HepG2 (cell line): ENCODE measurements around the gene FAM3D.

Source experiments
- EEA1 ChIP-seq: sonication (generic); formaldehyde crosslinking; IDR thresholded peaks from 2 replicates; pipeline ENCODE4 v1.5.1; 2020; ENCODE audit warnings: mild to moderate bottlenecking, missing genetic modification reagents, borderline replicate concordance
- FOXC1 ChIP-seq: sonication (generic); formaldehyde crosslinking; IDR thresholded peaks from 2 replicates; pipeline ENCODE4 v1.8.0; 2022; ENCODE audit warnings: mild to moderate bottlenecking, missing genetic modification reagents, borderline replicate concordance
- HNRNPL ChIP-seq: fragments of 200-400 bp; formaldehyde crosslinking; IDR thresholded peaks from 2 replicates; pipeline ENCODE4 v1.6.1; 2017; ENCODE audit warnings: mild to moderate bottlenecking, low read depth, low read length
- JUNB ChIP-seq: sonication (generic); formaldehyde crosslinking; IDR thresholded peaks from 2 replicates; pipeline ENCODE4 v1.8.0; 2022; ENCODE audit warnings: missing genetic modification reagents, mild to moderate bottlenecking, borderline replicate concordance
- MAF1 ChIP-seq: sonication (generic); formaldehyde crosslinking; IDR thresholded peaks from 2 replicates; pipeline ENCODE4 v1.5.0; 2020; ENCODE audit warnings: missing genetic modification reagents, borderline replicate concordance
- TP53 ChIP-seq: sonication (generic); formaldehyde crosslinking; conservative IDR thresholded peaks from 2 replicates; pipeline ENCODE4 v1.4.0; 2020; ENCODE audit warnings: missing genetic modification reagents
- ZMYM2 ChIP-seq: sonication (generic); formaldehyde crosslinking; IDR thresholded peaks from 2 replicates; pipeline ENCODE4 v1.8.0; 2022; ENCODE audit warnings: mild to moderate bottlenecking, missing genetic modification reagents
- ZNF512 ChIP-seq: sonication (generic); formaldehyde crosslinking; IDR thresholded peaks from 2 replicates; pipeline ENCODE4 v1.4.0; 2020; ENCODE audit warnings: mild to moderate bottlenecking, missing genetic modification reagents
- ZSCAN5A ChIP-seq: sonication (generic); formaldehyde crosslinking; IDR thresholded peaks from 2 replicates; pipeline ENCODE4 v1.8.0; 2022; ENCODE audit warnings: mild to moderate bottlenecking, missing genetic modification reagents, borderline replicate concordance

GRCh38 chr3:58706395-58707167 is 40.0 kb upstream of the FAM3D start:
- no peak for TF ChIP-seq ZNF512 (CRISPR knock-in tag)
- TF ChIP-seq HNRNPL: no peak
- TF ChIP-seq FOXC1 (CRISPR knock-in tag): no peak
- TF ChIP-seq TP53 (CRISPR knock-in tag): no peak
- TF ChIP-seq JUNB (CRISPR knock-in tag): no peak
- no peak for TF ChIP-seq ZSCAN5A (CRISPR knock-in tag)
- TF ChIP-seq EEA1 (CRISPR knock-in tag): no peak
- no peak for TF ChIP-seq MAF1 (CRISPR knock-in tag)
- TF ChIP-seq ZMYM2 (CRISPR knock-in tag): no peak
